ENCODE results near the gene C16orf90. TPM values are rescaled to one million over a fixed set of nuclear protein-coding genes. Genes with fewer than 3 reads are reported as not detected.
"Not testable (repeated sequence)": the region's sequence is repeated elsewhere in the genome, so short reads cannot be mapped to it uniquely, and the experiment has no call there.

C16orf90 gene
- total RNA-seq, 1 donor from 2014 or later: not detected

- H3K27ac Mint-ChIP-seq: no peak overlapping the region
- H3K4me3 Mint-ChIP-seq: no peak overlapping the region
- peaks cover 40% of the 10 kb centered on the region for H3K36me3 Mint-ChIP-seq
- H3K27me3 Mint-ChIP-seq (ENCODE audit: low read depth): no peaks in the 10 kb centered on the region
- H3K9me3 Mint-ChIP-seq: no peaks in the 10 kb centered on the region
- H3K4me1 Mint-ChIP-seq: no peaks in the 10 kb centered on the region
- no peak for TF ChIP-seq CTCF (IDR thresholded peaks at IDR 0.05; ENCODE audit: unreplicated experiment)
- DNase-seq (ENCODE audit: low spot score in 2 of 2, unreplicated experiment in 2 of 2): no peak
Measured at GRCh38 chr16:3536271-3536731, 41.0 kb upstream of the C16orf90 start.

GRCh38 chr16:3534126-3534525 is 38.8 kb upstream of the C16orf90 start:
- no peak for TF ChIP-seq CTCF (IDR thresholded peaks at IDR 0.05; ENCODE audit: unreplicated experiment)
- H3K4me3 Mint-ChIP-seq: no peak overlapping the region
- H3K36me3 Mint-ChIP-seq: peaks cover 45% of the 10 kb centered on the region
- no peak for DNase-seq (ENCODE audit: low spot score in 2 of 2, unreplicated experiment in 2 of 2)
- H3K9me3 Mint-ChIP-seq: no peaks in the 10 kb centered on the region
- no peak overlapping the region for H3K27ac Mint-ChIP-seq
- no peaks in the 10 kb centered on the region for H3K27me3 Mint-ChIP-seq (ENCODE audit: low read depth)
- no peaks in the 10 kb centered on the region for H3K4me1 Mint-ChIP-seq

- DNase-seq (ENCODE audit: low spot score in 2 of 2, unreplicated experiment in 2 of 2): no peak
- TF ChIP-seq CTCF (IDR thresholded peaks at IDR 0.05; ENCODE audit: unreplicated experiment): no peak
- no peak overlapping the region for H3K27ac Mint-ChIP-seq
Measured at GRCh38 chr16:3532741-3533140, 37.5 kb upstream of the C16orf90 start.

GRCh38 chr16:3530371-3530914 is 35.2 kb upstream of the C16orf90 start:
- Mint-ChIP-seq H3K27me3 (ENCODE audit: low read depth) (no peaks in the 10 kb centered on the region), H3K4me3 (no peak overlapping the region), H3K27ac (no peak overlapping the region), H3K9me3 (peaks cover 12% of the 10 kb centered on the region), H3K36me3 (peaks cover 64% of the 10 kb centered on the region), H3K4me1 (no peaks in the 10 kb centered on the region)
- no peak for DNase-seq (ENCODE audit: low spot score in 2 of 2, unreplicated experiment in 2 of 2)
- TF ChIP-seq CTCF (IDR thresholded peaks at IDR 0.05; ENCODE audit: unreplicated experiment): no peak

More at GRCh38 chr16:3532741-3533140, 37.5 kb upstream of the C16orf90 start:
- Mint-ChIP-seq H3K27me3 (ENCODE audit: low read depth) (no peaks in the 10 kb centered on the region), H3K36me3 (peaks cover 57% of the 10 kb centered on the region), H3K9me3 (peaks cover 10% of the 10 kb centered on the region), H3K4me1 (no peaks in the 10 kb centered on the region), H3K4me3 (no peak overlapping the region)

- no peak overlapping the region for H3K4me3 Mint-ChIP-seq
- no peak for TF ChIP-seq CTCF (IDR thresholded peaks at IDR 0.05; ENCODE audit: unreplicated experiment)
- peaks cover 12% of the 10 kb centered on the region for H3K9me3 Mint-ChIP-seq
- no peak overlapping the region for H3K27ac Mint-ChIP-seq
- H3K27me3 Mint-ChIP-seq (ENCODE audit: low read depth): no peaks in the 10 kb centered on the region
- H3K36me3 Mint-ChIP-seq: peaks cover 60% of the 10 kb centered on the region
- H3K4me1 Mint-ChIP-seq: no peaks in the 10 kb centered on the region
- no peak for DNase-seq (ENCODE audit: low spot score in 2 of 2, unreplicated experiment in 2 of 2)
Measured at GRCh38 chr16:3529175-3529574, 33.9 kb upstream of the C16orf90 start.

- no peak for TF ChIP-seq CTCF (IDR thresholded peaks at IDR 0.05; ENCODE audit: unreplicated experiment)
- Mint-ChIP-seq H3K4me1 (no peaks in the 10 kb centered on the region), H3K27ac (no peak overlapping the region), H3K4me3 (no peak overlapping the region), H3K27me3 (ENCODE audit: low read depth) (no peaks in the 10 kb centered on the region), H3K9me3 (peaks cover 12% of the 10 kb centered on the region), H3K36me3 (peaks cover 57% of the 10 kb centered on the region)
- DNase-seq (ENCODE audit: low spot score in 2 of 2, unreplicated experiment in 2 of 2): no peak
Measured at GRCh38 chr16:3528406-3528805, 33.1 kb upstream of the C16orf90 start.

GRCh38 chr16:3527216-3527829 is 32.0 kb upstream of the C16orf90 start:
- Mint-ChIP-seq H3K9me3 (peaks cover 12% of the 10 kb centered on the region), H3K36me3 (peaks cover 59% of the 10 kb centered on the region)
- H3K4me1 Mint-ChIP-seq: not testable (repeated sequence)

More at GRCh38 chr16:3527216-3527829, 32.0 kb upstream of the C16orf90 start:
- not testable (repeated sequence) for DNase-seq (ENCODE audit: low spot score in 2 of 2, unreplicated experiment in 2 of 2); H3K4me3 Mint-ChIP-seq; H3K27ac Mint-ChIP-seq; H3K27me3 Mint-ChIP-seq (ENCODE audit: low read depth)

Measured in mesothelial cell of epicardium (in vitro differentiated cells).